H9 (cell line): ENCODE results near the gene DPYD. TPM values are rescaled to one million over a fixed set of nuclear protein-coding genes. Genes with fewer than 3 reads are reported as not detected.

Experiments used
- DNase-seq: peaks from one replicate; pipeline ENCODE4 v3.0.0-alpha.2; 2017
- H2AFZ ChIP-seq: one replicate; pipeline ENCODE4 v1.6.1; 2013; ENCODE audit warnings: mild to moderate bottlenecking, low read length, control low read depth, moderate library complexity
- H2AK5ac ChIP-seq: 2 replicates; pipeline ENCODE4 v1.6.1; 2013; ENCODE audit warnings: low read length, control low read depth, mixed read lengths; ENCODE audit not compliant: insufficient read length
- H2BK120ac ChIP-seq: one replicate; pipeline ENCODE4 v1.6.1; 2013; ENCODE audit warnings: low read depth, mild to moderate bottlenecking, low read length, control low read depth, inconsistent platforms; ENCODE audit not compliant: poor library complexity, severe bottlenecking
- H2BK12ac ChIP-seq: 2 replicates; pipeline ENCODE4 v1.6.1; 2013; ENCODE audit warnings: low read length, control low read depth, mixed read lengths, low read depth; ENCODE audit not compliant: insufficient read length
- H2BK15ac ChIP-seq: 2 replicates; pipeline ENCODE4 v1.6.1; 2013; ENCODE audit warnings: low read depth, low read length, control low read depth
- H2BK20ac ChIP-seq: one replicate; pipeline ENCODE4 v1.6.1; 2013; ENCODE audit warnings: low read depth, mild to moderate bottlenecking, low read length, control low read depth, inconsistent platforms; ENCODE audit not compliant: poor library complexity, severe bottlenecking
- H2BK5ac ChIP-seq: 2 replicates; pipeline ENCODE4 v1.6.1; 2013; ENCODE audit warnings: low read length, control low read depth, mixed read lengths; ENCODE audit not compliant: insufficient read length
- H3K14ac ChIP-seq: 2 replicates; pipeline ENCODE4 v1.6.1; 2013; ENCODE audit warnings: low read length, control low read depth; ENCODE audit not compliant: insufficient read depth
- H3K18ac ChIP-seq: 2 replicates; pipeline ENCODE4 v1.6.1; 2013; ENCODE audit warnings: low read depth, mild to moderate bottlenecking, mixed read lengths, low read length, control low read depth; ENCODE audit not compliant: insufficient read length
- H3K23ac ChIP-seq: 2 replicates; pipeline ENCODE4 v1.6.1; 2013; ENCODE audit warnings: low read length, control low read depth, mixed read lengths, low read depth; ENCODE audit not compliant: insufficient read length
- H3K23me2 ChIP-seq: 2 replicates; pipeline ENCODE4 v1.6.1; 2013; ENCODE audit warnings: low read depth, mild to moderate bottlenecking, mixed read lengths, low read length, control low read depth; ENCODE audit not compliant: insufficient read length, poor library complexity, severe bottlenecking
- H3K27ac ChIP-seq: 2 replicates; pipeline ENCODE4 v1.5.1; 2013; ENCODE audit warnings: low read length, control low read depth, mixed read lengths, low read depth; ENCODE audit not compliant: insufficient read length
- H3K27me3 ChIP-seq: 2 replicates; pipeline ENCODE4 v1.6.1; 2013; ENCODE audit warnings: low read length, control low read depth, inconsistent platforms; ENCODE audit not compliant: insufficient read depth
- H3K4ac ChIP-seq: 2 replicates; pipeline ENCODE4 v1.6.1; 2013; ENCODE audit warnings: low read depth, mild to moderate bottlenecking, control low read depth, inconsistent platforms, low read length, moderate library complexity
- H3K4me1 ChIP-seq: 2 replicates; pipeline ENCODE4 v1.6.1; 2013; ENCODE audit warnings: low read length, control low read depth, inconsistent platforms; ENCODE audit not compliant: insufficient read depth
- H3K4me2 ChIP-seq: 2 replicates; pipeline ENCODE4 v1.6.1; 2013; ENCODE audit warnings: low read length, control low read depth, mixed read lengths; ENCODE audit not compliant: insufficient read length, insufficient read depth
- H3K56ac ChIP-seq: 2 replicates; pipeline ENCODE4 v1.6.1; 2013; ENCODE audit warnings: low read depth, mild to moderate bottlenecking, mixed read lengths, low read length, control low read depth; ENCODE audit not compliant: insufficient read length
- H3K79me1 ChIP-seq: 2 replicates; pipeline ENCODE4 v1.6.1; 2013; ENCODE audit warnings: low read depth, mild to moderate bottlenecking, moderate library complexity, low read length, control low read depth, inconsistent platforms; ENCODE audit not compliant: insufficient read depth, poor library complexity, severe bottlenecking
- H3K79me2 ChIP-seq: 2 replicates; pipeline ENCODE4 v1.6.1; 2013; ENCODE audit warnings: low read length, control low read depth, inconsistent platforms; ENCODE audit not compliant: insufficient read depth
- H3K9ac ChIP-seq: 2 replicates; pipeline ENCODE4 v1.6.1; 2013; ENCODE audit warnings: low read length, control low read depth, mixed read lengths; ENCODE audit not compliant: insufficient read length; ENCODE audit errors: extremely low read depth
- H3K9me3 ChIP-seq: one replicate; pipeline ENCODE4 v1.6.1; 2013; ENCODE audit warnings: low read depth, low read length, inconsistent platforms; ENCODE audit not compliant: control insufficient read depth
- H3T11ph ChIP-seq: one replicate; pipeline ENCODE4 v1.6.1; 2013; ENCODE audit warnings: mild to moderate bottlenecking, low read length, control low read depth, inconsistent platforms
- H4K20me1 ChIP-seq: one replicate; pipeline ENCODE4 v1.6.1; 2013; ENCODE audit not compliant: control insufficient read depth, insufficient read length, insufficient read depth
- H4K5ac ChIP-seq: 2 replicates; pipeline ENCODE4 v1.6.1; 2013; ENCODE audit warnings: low read depth, mild to moderate bottlenecking, mixed read lengths, low read length, control low read depth; ENCODE audit not compliant: insufficient read length
- H4K8ac ChIP-seq: replicated peaks from 2 replicates; pipeline ENCODE4 v1.6.1; 2013; ENCODE audit warnings: low read length, control low read depth, mixed read lengths, low read depth; ENCODE audit not compliant: insufficient read length
- H4K91ac ChIP-seq: 2 replicates; pipeline ENCODE4 v1.6.1; 2013; ENCODE audit warnings: low read depth, mild to moderate bottlenecking, moderate library complexity, mixed read lengths, low read length, control low read depth; ENCODE audit not compliant: insufficient read length
- H3K27ac Mint-ChIP-seq, 3 experiments: 2 replicates in 2 of 3; 3 replicates in 1 of 3; pipeline ENCODE4 v1.8.0; 2020 to 2021; ENCODE audit warnings: mixed read lengths in 3 of 3, mild to moderate bottlenecking in 1 of 3, moderate library complexity in 1 of 3
- H3K27me3 Mint-ChIP-seq: 2 replicates; pipeline ENCODE4 v1.8.0; 2021; ENCODE audit warnings: low read depth, mild to moderate bottlenecking, moderate library complexity, mixed read lengths
- H3K36me3 Mint-ChIP-seq, 3 experiments: 2 replicates in 2 of 3; 3 replicates in 1 of 3; pipeline ENCODE4 v1.8.0; 2020 to 2021; ENCODE audit warnings: low read depth in 3 of 3, mixed read lengths in 3 of 3; ENCODE audit not compliant: insufficient read depth in 1 of 3
- H3K4me1 Mint-ChIP-seq, 2 experiments: 2 replicates each; pipeline ENCODE4 v1.8.0; 2020; ENCODE audit warnings: mixed read lengths in 2 of 2
- H3K4me3 Mint-ChIP-seq, 2 experiments: 2 replicates in 1 of 2; 3 replicates in 1 of 2; pipeline ENCODE4 v1.8.0; 2020 to 2021; ENCODE audit warnings: mild to moderate bottlenecking in 2 of 2, mixed read lengths in 2 of 2, moderate library complexity in 1 of 2
- H3K9me3 Mint-ChIP-seq, 2 experiments: 2 replicates in 1 of 2; 3 replicates in 1 of 2; pipeline ENCODE4 v1.8.0; 2020; ENCODE audit warnings: mild to moderate bottlenecking in 2 of 2, mixed read lengths in 2 of 2, moderate library complexity in 1 of 2
- CTCF ChIP-seq: fragments of 200-600 bp; sonication (generic); conservative IDR thresholded peaks from 3 replicates; pipeline ENCODE4 v1.8.0; 2021; ENCODE audit warnings: antibody characterized with exemption, mild to moderate bottlenecking
- WGBS: extraction: QIAGEN DNeasy Blood & Tissue Kit; methylation state at CpG from one replicate; pipeline ENCODE4 v1.1.7; 2013; ENCODE audit warnings: missing lambda C conversion rate, low lambda C conversion rate, mixed read lengths; ENCODE audit not compliant: insufficient read length; ENCODE audit errors: extremely low coverage; 5-methylcytosine and 5-hydroxymethylcytosine counted together
- total RNA-seq: library from RNA; stranded (reverse); gene quantifications from 2 replicates; pipeline ENCODE4 v1.2.1, GENCODE V29; 2021

DPYD gene
- total RNA-seq, 1 experiment from 2014 or later, result 0.37 TPM

GRCh38 chr1:97258597-97258996, 662.2 kb downstream of the DPYD start:
- Histone ChIP-seq H3K9ac (no peak overlapping the region), H2BK5ac (no peak overlapping the region), H3K56ac (no peak overlapping the region), H3T11ph (no peak overlapping the region), H3K79me2 (no peaks in the 10 kb centered on the region), H3K23ac (no peak overlapping the region), H2AFZ (no peak overlapping the region), H2AK5ac (no peak overlapping the region), H3K9me3 (no peaks in the 10 kb centered on the region), H4K5ac (no peak overlapping the region), H2BK20ac (no peak overlapping the region), H2BK15ac (no peak overlapping the region), H4K8ac (no peak overlapping the region), H3K4ac (no peak overlapping the region), H3K23me2 (no peaks in the 10 kb centered on the region), H2BK12ac (no peak overlapping the region), H2BK120ac (no peak overlapping the region), H3K4me2 (no peak overlapping the region), H3K18ac (no peak overlapping the region), H3K14ac (no peak overlapping the region), H4K91ac (no peak overlapping the region), H3K4me1 (no peaks in the 10 kb centered on the region), H3K27me3 (no peaks in the 10 kb centered on the region), H3K79me1 (no peaks in the 10 kb centered on the region), H3K27ac (no peak overlapping the region), H4K20me1 (no peaks in the 10 kb centered on the region)
- WGBS, result no CpG with 5 or more reads among the region's 1 CpG
- Mint-ChIP-seq H3K27me3 (no peaks in the 10 kb centered on the region), H3K9me3 (no peaks in the 10 kb centered on the region), H3K36me3 (no peaks in the 10 kb centered on the region), H3K27ac (no peak overlapping the region), H3K4me1 (no peaks in the 10 kb centered on the region), H3K4me3 (no peak overlapping the region)
- no peak for TF ChIP-seq CTCF
- DNase-seq, result no peak
